GM19395 (cell line): ENCODE results near the gene UQCR11.

Experiments
- ATAC-seq: cut with Tn5 transposase; IDR thresholded peaks from one replicate; pipeline ENCODE4 v1.9.1; 2021; ENCODE audit warnings: mild to moderate bottlenecking, moderate library complexity; ENCODE audit not compliant: unreplicated experiment

Gene UQCR11

GRCh38 chr19:1636325-1637236 lies 31.3 kb upstream of the UQCR11 start:
- no peak for ATAC-seq

GRCh38 chr19:1634938-1635243 lies 29.6 kb upstream of the UQCR11 start:
- ATAC-seq, result no peak

- ATAC-seq, result no peak
These were observed 29.1 kb upstream of the UQCR11 start for GRCh38 chr19:1634242-1634937.

- no peak for ATAC-seq
These were observed 28.1 kb upstream of the UQCR11 start for GRCh38 chr19:1633269-1633826.

GRCh38 chr19:1632462-1633268 lies 27.4 kb upstream of the UQCR11 start:
- no peak for ATAC-seq

GRCh38 chr19:1631557-1632100 lies 26.4 kb upstream of the UQCR11 start:
- no peak for ATAC-seq

GRCh38 chr19:1630811-1631210 lies 25.5 kb upstream of the UQCR11 start:
- ATAC-seq, result no peak

- no peak for ATAC-seq
These were observed 24.8 kb upstream of the UQCR11 start for GRCh38 chr19:1630012-1630411.

- ATAC-seq, result no peak
These were observed 24.1 kb upstream of the UQCR11 start for GRCh38 chr19:1629256-1629808.

GRCh38 chr19:1627194-1627593 lies 21.9 kb upstream of the UQCR11 start:
- ATAC-seq, result no peak

GRCh38 chr19:1626417-1627010 lies 21.3 kb upstream of the UQCR11 start:
- ATAC-seq, result no peak

- ATAC-seq, result no peak
These were observed 19.2 kb upstream of the UQCR11 start for GRCh38 chr19:1624458-1624857.

- ATAC-seq, result no peak
These were observed 17.3 kb upstream of the UQCR11 start for GRCh38 chr19:1622541-1622940.

- no peak for ATAC-seq
These were observed 16.7 kb upstream of the UQCR11 start for GRCh38 chr19:1622007-1622406.

- ATAC-seq, result no peak
These were observed 16.3 kb upstream of the UQCR11 start for GRCh38 chr19:1621574-1621973.

GRCh38 chr19:1621021-1621420 lies 15.8 kb upstream of the UQCR11 start:
- no peak for ATAC-seq

- no peak for ATAC-seq
These were observed 15.2 kb upstream of the UQCR11 start for GRCh38 chr19:1620502-1620901.

- no peak for ATAC-seq
These were observed 14.4 kb upstream of the UQCR11 start for GRCh38 chr19:1619703-1620102.

GRCh38 chr19:1619094-1619439 lies 13.8 kb upstream of the UQCR11 start:
- no peak for ATAC-seq
